HG02884 (cell line): ENCODE data around the gene FGGY.
"Not testable (repeated sequence)": the region's sequence is repeated elsewhere in the genome, so short reads cannot be mapped to it uniquely, and the experiment has no call there.

ENCODE experiments used
- ATAC-seq: cut with Tn5 transposase; IDR thresholded peaks from one replicate; pipeline ENCODE4 v1.9.1; 2021; ENCODE audit warnings: mild to moderate bottlenecking, moderate library complexity; ENCODE audit not compliant: unreplicated experiment

The FGGY gene

DNA sequence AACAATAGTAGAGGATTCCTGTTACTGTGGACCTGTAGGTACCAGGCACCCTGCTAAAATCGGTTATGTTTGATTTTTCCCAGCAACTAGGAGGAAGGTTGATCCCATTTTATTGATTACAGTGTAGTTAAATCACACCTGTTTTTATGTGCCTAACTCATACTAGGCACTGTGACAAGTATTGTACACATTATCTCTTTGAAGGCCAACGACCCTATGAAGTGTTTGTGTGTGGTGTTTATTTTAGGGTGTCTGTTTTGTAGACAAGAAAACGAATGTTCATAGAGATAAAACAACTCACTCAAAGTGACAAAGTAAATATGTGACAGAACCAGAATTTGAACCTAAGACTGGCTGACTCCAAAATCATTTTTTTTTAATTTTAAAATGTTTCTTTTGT lies 49.5 kb downstream of the FGGY start:
- ATAC-seq: no peak

DNA sequence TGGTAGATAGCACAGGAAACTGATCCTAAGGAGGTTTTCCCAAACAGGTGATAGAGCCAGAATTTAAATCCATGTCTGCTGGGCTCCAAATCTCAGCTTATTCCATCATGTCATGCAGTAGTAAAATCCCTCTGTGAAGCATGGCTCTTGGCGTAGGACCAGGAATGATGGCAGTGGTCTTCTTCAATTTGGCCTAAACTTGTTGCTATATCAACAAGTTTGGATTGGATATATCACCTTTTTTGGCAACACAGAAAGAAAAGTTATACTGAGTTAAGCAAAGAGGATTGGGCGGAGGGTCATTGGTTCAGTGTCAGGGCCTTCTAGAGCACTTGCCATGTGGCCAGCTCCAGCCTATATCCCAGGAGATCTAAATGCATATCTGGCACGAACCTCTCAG lies 52.2 kb downstream of the FGGY start:
- ATAC-seq: no peak

DNA sequence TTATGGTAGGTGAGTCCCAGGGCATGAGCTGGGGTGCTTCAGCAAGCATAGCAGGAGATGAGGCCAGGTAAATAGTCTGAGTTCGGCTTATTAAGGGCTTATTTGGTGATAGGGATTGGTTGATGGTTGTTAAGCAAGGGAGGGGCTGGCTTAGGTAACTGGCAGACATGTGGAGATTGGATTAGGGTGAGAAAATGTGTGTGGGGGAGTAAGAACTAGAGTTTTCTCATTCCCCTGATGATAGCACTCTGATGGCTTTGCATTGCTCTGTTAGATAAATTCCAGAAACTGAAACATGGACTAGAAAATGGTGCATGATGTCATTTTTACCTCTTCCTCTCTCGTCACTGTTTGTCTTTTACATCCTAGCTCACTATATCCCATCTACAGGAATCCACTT lies 53.6 kb downstream of the FGGY start:
- no peak for ATAC-seq

DNA sequence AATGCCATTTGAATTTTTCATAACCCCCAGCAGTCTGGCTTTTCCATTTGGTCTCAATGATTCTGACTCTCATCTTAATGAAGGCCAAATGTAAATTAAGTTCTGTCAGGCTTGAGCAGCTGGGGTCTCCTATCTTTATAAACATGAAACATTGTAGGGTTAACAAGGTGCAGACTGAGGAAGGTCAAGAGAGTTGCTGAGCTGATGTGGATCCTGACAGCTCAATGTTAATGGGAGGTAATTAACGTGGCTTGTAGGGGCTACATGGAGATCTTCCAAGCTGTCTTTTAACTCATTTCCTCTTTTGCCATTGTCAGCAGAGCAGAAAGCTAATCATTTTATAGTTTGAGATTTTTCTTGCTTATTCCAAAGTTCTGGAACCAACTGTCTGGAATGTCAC lies 55.2 kb downstream of the FGGY start:
- ATAC-seq: no peak

DNA sequence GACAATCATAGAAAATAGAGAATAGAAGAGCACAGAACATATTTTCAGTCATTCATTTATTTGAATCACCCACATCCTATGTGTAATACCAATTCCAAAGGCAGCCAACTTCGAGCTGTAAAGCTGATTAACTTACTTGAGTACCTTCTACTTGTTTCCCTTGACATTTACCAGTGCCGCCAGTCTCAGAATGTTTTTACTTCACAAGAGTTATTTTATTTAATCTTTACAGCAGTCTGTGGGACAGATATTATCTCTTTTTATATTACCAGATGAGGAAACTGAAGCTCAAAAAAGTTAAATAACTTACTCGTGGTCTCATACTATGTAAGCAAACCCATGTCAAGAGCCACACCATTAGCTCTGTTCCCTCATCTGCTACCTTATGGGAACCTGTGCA lies 56.6 kb downstream of the FGGY start:
- ATAC-seq: no peak

DNA sequence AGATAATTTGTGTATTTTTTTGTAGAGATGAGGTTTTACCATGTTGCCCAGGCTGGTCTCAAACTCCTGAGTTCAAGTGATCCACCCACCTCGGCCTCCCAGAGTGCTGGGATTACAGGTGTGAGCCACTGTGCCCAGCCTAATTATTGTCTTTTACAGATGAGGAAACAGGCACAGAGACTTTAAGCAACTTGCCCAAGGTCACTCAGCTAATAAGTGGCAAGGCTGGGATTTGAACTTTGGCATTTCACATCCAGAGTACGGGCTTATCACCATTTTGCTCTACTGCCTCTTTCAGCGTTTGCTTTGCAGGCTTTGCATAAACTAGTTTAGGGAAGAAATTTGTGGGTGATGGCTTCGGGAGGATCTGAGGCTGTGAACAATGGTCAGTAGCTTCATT lies 57.3 kb downstream of the FGGY start:
- ATAC-seq: not testable (repeated sequence)

DNA sequence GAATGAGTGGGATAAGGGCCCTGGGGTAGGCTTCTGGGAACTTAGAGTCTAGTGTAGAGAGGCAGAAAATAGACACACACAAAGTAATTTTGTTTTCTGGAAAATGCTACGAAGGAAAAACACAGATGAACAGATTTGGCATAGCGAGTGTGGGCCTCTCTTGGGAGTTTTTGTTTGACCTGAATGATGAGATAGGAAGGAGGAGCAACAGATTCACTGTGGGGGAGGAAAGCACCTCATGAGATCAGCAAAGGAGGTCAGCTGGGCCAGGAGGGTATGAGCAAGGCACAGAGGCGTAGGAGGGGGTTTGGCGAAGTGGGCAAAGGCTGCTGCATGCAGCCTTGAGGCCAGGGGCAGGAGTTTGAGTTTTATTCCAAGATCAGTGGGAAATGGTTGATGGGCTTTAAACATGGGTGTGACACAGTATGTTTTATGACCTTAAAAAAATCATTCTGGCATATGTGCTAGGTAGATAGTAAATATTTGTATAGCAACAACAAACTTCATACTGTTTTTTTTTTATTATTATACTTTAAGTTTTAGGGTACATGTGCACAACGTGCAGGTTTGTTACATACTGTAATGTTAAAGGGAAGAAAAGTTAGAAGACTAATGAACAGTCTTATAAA lies 57.9 kb downstream of the FGGY start:
- ATAC-seq: peak; percentile 67

DNA sequence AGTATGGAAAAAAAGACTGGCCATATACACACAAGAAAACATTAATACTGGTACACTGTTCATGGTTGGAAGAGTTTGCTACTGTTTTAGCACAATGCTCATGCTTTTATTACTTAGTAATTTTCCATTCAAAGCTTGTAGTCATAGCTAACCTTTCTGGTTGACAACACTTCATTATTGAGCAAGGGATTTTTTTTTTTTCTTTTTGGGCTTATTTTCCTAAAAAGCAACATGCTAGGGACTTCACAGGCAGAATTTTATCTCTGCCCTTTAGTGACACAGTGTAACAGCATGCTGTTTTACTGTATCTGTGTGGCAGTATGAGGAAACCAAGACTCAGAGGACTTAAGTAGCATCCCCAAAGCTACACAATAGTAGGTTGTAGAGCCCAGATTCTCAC lies 58.5 kb downstream of the FGGY start:
- ATAC-seq: peak; percentile 86

DNA sequence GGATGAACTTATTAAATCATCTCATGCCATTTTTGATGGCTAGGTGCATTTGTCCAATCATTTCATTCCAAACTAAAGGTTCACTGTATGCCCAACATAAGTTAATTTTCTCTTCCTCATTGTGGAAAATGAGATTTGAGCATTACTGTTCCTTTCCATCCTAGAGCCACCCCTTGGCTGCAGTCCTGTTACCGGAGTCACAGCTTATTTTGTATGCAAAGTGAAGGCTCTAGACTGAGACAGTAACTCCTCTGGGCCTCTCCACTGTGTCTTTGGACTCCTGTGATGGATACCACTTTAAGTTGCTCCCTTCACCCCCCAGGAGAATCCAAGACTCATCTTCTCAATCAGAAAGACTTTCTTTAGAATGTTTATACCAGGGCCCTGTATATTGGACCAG lies 59.7 kb downstream of the FGGY start:
- ATAC-seq: no peak

DNA sequence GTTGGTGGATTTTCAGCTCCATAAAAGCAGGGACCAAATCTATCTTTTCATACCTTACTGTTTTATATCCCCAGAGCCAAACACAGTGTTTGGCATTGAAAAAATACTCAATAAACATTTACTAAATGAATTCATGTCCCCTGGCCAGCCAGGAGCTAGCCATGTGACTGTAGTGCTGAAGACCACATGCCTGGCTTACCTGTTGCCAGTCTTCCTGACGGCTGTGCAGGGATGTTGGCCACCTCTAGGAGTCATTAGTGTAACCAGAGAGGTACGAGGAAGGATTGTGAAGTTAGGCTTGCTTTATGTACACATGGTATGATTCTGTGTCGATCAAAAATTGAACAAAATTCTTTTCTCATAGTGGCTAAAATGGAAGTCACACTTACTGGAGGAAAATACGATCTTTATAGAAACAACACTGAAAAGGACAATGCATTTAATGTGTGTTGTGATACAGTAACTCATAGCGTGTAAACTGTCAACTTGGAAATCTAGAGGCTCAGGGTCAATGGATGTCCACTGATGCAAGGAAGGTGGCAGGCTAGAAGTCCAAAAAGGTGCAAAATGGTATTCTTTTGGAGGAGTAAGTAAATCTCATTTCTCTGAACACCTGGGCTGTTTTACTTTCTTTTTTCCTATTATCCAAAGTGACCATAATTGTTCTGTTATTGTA lies 60.9 kb downstream of the FGGY start:
- ATAC-seq: no peak

DNA sequence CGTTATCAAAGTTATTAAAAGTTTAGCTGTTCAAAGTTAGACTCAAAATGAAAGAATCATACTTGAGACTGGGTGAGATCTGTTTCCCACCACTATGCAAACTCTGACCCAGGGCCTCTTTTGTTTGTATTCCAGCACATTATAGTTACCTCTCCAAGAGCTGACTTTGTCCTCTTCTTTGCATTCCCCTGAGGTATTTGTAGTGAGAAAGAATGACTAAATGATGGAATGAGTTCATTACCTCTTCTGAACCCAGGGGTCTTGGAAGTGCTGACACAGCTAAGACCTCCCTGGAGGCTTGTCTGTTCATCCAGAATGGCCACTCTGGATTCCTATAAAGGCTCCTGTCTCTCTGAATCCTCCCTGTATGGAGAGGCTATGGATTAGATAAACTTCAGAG lies 62.4 kb downstream of the FGGY start:
- ATAC-seq: no peak

DNA sequence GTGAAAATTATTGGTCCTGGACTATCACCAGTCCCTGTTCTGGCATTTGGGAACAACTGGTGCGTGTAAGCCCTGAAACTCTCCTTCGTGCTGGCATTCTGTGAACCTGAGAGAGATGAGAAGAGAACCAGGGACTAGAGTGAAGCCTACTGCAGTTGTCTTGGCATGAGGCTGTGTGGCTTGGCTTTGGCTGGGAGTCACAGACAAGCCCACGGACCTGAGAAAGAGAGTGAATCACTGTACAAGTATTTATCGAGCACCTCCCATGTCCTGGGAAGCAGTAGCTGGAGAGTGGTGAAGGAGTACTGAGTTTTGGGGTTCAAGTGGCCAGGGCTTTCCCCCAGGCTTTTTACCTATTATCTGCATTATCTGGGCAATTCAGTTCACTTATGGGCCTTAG lies 63.3 kb downstream of the FGGY start:
- ATAC-seq: no peak

DNA sequence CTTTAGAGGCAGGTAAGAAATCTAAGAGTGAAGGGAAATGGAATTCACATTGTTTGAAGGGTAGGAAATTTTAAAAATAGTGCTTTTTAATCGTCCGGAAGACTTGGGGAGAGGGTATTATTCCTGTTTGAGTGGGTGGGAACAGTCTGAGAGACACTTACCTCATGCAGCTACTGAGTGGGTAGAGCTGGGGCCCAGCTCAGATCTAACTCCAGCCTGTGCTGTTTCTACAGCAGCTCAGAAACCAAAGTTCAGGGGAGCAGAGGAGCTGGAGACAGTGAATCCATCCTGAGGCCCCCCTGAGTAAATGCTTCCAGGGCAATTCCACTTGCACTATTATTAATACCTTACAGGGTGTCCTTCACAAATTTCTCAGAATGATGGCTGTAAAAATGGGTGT lies 63.8 kb downstream of the FGGY start:
- no peak for ATAC-seq

DNA sequence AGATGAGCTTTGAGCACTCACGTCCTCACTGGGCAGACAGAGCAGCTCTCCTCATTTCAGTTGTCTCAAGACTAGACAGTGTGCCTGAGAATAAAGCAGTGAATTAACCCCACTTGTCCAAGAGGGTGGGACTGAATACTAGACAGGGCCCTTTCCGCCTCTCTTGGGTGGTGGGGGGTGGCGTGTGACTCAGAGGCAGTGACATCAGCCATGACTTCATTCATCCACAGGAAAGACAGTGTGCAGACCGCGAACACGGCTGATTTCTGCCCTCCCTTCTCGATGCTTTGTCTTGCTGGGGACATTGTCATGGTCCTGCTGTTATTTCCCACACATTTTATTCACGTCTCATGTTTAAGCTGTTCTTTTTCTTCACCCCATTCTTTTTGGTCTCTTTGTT lies 64.9 kb downstream of the FGGY start:
- ATAC-seq: no peak

DNA sequence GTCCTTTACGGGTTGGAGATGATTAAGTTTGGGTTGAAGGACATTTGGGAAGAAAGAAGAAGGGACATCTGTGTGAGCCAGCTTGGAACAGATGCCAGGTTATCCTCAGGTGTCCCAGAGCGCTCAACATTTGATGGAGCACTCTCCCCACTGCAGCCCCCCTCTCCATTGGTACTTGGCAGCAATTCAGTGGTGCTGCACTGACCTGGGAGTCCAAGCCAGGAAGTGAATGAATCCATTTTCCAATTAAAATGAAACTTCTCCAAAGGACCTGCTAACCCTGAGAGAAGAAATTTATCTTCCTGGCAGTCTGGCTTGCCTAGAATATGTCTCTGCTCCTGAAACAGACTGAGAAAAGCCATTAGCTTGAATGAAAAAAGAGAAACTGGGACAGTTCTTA lies 67.1 kb downstream of the FGGY start:
- ATAC-seq: no peak

DNA sequence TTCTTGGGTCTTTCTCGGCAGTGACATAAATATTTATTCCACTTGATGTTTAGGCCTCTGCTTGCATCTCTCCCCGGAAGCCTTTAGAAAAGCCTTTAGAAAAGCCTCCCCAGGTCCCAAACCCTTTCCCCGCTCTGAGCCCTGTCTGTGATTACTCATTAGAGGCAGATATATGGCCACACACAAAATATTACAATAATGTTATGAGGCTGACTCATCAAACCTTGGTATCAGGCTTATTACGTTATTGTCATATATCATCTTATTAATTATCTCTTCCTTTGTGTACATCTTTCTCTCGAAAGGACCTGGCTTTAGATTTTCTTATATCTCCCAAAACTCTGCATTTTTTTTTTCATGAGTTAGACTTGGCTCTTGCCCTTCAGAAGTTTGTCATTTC lies 69.5 kb downstream of the FGGY start:
- ATAC-seq: no peak

DNA sequence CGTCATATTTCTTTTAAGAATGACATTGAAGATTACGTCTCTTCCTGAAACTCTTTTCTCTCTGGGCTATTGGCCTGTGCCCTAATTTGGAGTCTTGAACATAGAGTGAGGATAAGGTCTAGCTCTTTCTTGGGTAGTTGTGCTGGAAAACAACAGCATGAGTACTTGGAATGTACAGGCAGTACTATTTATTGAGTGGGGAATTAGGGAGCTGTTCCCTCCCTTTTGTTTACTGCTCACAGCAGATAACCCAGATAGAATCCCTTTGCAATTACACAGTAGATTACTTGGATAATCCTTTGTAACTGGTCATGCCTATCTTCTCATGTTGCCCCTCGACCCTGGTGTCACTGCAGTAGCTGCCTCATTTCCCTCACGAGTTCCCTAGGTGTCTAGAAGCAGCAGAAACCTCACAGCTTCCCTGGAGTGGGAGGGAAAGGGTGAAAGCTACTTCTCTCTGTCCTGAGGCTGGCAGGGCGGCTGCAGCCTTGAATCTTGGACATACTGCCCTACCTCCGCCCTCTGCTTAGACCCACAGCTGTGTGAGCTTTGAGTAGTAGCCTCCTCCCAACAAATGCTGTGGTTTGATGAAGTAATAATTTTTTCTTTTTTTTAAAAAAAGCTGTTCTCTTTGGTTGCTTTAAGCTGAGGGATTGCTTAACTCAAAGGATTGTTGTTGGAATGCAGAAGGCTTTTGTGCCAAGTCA lies 70.6 kb downstream of the FGGY start:
- no peak for ATAC-seq

DNA sequence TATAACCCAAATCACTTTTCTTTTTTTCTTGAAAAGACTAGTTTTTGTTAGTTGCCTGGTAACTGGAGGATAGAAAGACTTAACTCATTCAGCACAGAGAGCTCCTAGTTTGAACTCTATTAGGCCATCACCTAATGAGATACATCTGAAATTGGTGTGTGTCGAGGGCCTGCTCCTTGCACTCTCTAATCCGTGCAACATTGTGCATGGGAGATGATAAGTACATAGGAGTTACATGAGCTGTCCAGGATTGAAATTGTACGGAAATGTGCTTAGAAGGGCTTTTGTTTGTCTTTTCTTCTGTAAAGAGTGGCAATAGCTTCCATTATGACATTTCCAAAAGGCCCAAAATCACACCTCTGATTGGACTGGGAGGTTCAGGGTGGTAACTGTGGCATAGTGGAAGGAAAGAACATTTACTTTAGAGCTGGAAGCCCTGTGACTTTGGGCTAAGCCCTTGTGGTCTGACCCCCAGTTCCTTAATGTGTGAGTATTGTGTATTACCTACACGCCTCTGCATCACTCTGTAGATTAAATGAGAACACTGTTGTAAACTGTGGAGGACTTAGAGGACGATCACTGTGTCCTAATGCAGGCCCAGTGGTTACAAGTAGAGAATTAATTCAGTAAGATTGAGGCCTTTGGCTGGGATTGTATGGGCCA lies 71.2 kb downstream of the FGGY start:
- ATAC-seq: no peak

DNA sequence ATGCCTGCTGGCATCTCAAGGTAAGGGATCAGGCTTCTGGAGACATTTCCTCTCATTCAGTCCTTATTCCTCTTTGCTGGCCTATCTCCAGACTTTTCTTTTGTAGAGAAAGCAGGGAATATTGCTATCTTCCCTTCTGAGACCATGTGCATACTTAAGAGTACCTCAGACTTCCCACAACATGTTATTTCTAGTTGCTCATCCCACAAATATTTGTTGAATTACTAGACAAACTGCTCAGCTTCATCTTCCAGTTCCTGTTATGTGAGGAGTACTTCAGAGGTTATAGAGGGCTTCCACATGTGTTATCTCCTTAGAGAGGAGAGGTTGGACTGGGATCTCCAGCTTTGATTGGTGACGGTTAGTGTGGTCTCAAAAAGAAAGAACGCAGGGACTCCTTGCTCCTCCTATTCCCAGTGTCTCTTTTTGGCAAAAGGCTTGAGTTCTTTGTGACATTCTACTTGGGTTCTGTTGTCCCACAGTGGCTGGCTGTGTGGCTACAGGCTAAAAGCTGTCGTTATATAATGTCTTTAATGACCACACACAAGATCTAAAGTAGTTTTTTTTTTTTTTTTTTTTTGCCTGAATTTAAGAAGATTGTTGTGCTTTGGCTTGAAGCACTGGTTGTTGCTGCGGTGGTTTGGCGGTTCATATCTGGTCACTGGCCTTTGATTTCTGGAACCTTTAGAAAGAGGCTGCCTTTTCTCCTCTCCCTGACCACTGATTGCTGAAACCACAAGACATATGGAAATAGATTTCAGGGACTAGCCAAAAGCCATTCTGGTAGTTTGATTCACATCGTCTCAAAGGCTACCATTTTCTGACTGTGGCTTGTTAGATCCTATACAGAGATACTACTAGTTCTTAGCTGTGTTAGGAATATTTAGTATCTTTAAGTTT lies 78.7 kb downstream of the FGGY start:
- no peak for ATAC-seq

DNA sequence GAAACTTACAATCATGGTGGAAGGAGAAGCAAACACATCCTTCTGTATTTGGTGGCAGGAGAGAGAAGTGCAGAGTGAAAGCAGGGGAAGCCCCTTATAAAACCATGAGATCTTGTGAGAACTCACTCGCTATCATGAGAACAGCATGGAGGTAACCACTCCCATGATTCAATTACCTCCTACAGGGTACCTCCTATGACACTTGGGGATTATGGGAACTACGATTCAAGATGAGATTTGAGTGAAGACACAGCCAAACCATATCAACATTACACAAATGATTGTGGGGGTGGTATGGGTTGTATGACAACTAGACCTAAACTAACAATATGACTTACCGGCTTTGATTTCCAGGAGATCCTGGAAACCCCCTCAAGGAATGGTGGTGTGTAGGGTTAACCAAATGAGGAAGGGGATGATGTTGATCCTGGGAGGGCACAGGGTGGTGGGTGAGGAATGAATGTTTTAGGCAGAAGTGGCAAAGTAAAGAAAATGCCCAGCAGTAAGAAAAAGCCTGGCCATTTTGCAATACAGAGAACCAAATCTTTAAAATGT lies 80.5 kb downstream of the FGGY start:
- no peak for ATAC-seq
